Keratinocyte (primary cell): Measurements from ENCODE around the gene TEX38.

Experiments used
- CTCF ChIP-seq, 3 experiments: IDR thresholded peaks in 1 of 3; conservative IDR thresholded peaks in 1 of 3; optimal IDR thresholded peaks in 1 of 3; 2 replicates in 2 of 3; 3 replicates in 1 of 3; pipeline versions ENCODE3 to v1.5.1; 2011; ENCODE audit warnings: low read length in 3 of 3, mild to moderate bottlenecking in 3 of 3, moderate library complexity in 2 of 3, control low read depth in 1 of 3, inconsistent platforms in 1 of 3; ENCODE audit not compliant: insufficient read depth in 2 of 3; ENCODE audit errors: extremely low read depth in 1 of 3
- EZH2 ChIP-seq: IDR thresholded peaks from one replicate; pipeline ENCODE4 v1.6.1; 2012; ENCODE audit warnings: inconsistent platforms, mild to moderate bottlenecking, low read length, moderate library complexity

- no peak for TF ChIP-seq CTCF (optimal IDR thresholded peaks at IDR 0.05 in 1 of 3, IDR thresholded peaks at IDR 0.05 in 1 of 3, conservative IDR thresholded peaks at IDR 0.05 in 1 of 3; ENCODE audit: extremely low read depth in 1 of 3, insufficient read depth in 2 of 3, low read length in 3 of 3)
- no peak for TF ChIP-seq EZH2
Measured at GRCh38 chr1:46676531-46676930, 4.9 kb downstream of the TEX38 start.
